ENCODE measurements around the gene LRRK2.

DNA sequence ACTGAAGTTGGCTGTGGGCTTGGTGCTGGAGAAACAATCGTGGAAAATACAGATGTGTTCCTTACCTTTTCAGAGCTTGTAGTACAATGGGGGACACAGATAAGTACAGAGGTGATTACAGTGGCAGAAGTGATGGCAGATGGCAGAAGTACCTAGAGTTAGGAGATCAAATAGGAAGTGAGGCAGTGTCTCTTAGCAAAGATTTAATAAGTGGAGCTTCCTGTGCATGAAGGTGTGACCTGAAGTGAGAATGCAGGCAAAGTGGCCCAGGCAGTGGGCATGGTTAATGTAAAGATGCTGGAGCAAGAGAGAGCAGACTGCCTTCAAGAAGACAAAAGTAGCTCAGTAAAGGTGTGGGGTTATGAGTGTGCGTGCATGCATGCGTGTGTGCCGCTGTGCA is 16.0 kb downstream of the LRRK2 start:
- TF ChIP-seq SMC3 (IDR thresholded peaks at IDR 0.05): no peak
- no peak for TF ChIP-seq RFX5 (IDR thresholded peaks at IDR 0.05)
- TF ChIP-seq, protein P1, sequence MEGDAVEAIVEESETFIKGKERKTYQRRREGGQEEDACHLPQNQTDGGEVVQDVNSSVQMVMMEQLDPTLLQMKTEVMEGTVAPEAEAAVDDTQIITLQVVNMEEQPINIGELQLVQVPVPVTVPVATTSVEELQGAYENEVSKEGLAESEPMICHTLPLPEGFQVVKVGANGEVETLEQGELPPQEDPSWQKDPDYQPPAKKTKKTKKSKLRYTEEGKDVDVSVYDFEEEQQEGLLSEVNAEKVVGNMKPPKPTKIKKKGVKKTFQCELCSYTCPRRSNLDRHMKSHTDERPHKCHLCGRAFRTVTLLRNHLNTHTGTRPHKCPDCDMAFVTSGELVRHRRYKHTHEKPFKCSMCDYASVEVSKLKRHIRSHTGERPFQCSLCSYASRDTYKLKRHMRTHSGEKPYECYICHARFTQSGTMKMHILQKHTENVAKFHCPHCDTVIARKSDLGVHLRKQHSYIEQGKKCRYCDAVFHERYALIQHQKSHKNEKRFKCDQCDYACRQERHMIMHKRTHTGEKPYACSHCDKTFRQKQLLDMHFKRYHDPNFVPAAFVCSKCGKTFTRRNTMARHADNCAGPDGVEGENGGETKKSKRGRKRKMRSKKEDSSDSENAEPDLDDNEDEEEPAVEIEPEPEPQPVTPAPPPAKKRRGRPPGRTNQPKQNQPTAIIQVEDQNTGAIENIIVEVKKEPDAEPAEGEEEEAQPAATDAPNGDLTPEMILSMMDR (IDR thresholded peaks at IDR 0.05): no peak
- no peak for TF ChIP-seq HDAC2 (IDR thresholded peaks at IDR 0.05)
- TF ChIP-seq CHD4 (IDR thresholded peaks at IDR 0.05; ENCODE audit: borderline replicate concordance): no peak

Data from A549 (cell line).